Frontal cortex (tissue), 4 donors: Measurements from ENCODE around the gene CDK16. TPM values are rescaled to one million over a fixed set of nuclear protein-coding genes. Genes with fewer than 3 reads are reported as not detected.

ENCODE experiments used
- DNase-seq, 2 donors: peaks; one replicate each; pipeline ENCODE4 v3.0.0; 2012; ENCODE audit warnings: low spot score in 2 of 2
- FAIRE-seq: peaks from 2 replicates; lab custom pipeline; 2012; peaks lifted over from hg19 to GRCh38; lab: Jason Lieb, UNC
- total RNA-seq: library from RNA; depleted of rRNA; stranded (reverse); fragments of >200 nt; gene quantifications from one replicate; pipeline ENCODE4 v1.2.3, GENCODE V29; 2014
- donor health status: control.
- donor health status: control.
- donor health status: control.

The CDK16 gene
- total RNA-seq, 1 donor from 2014 or later, result 66.4 TPM

GRCh38 chrX:47224266-47224895 lies 5.9 kb downstream of the CDK16 start:
- no peak for FAIRE-seq
- no peak for DNase-seq

GRCh38 chrX:47224896-47225290 lies 6.4 kb downstream of the CDK16 start:
- DNase-seq (no peak), FAIRE-seq (no peak)

GRCh38 chrX:47226071-47226470 lies 7.6 kb downstream of the CDK16 start:
- DNase-seq (no peak), FAIRE-seq (no peak)

GRCh38 chrX:47226531-47227333 lies 8.3 kb downstream of the CDK16 start:
- DNase-seq (no peak), FAIRE-seq (no peak)

GRCh38 chrX:47227334-47227583 lies 8.8 kb downstream of the CDK16 start:
- no peak for DNase-seq
- no peak for FAIRE-seq

GRCh38 chrX:47228550-47229270 lies 10.2 kb downstream of the CDK16 start:
- no peak for DNase-seq
- no peak for FAIRE-seq

- DNase-seq, result no peak
- no peak for FAIRE-seq
These were observed 10.9 kb downstream of the CDK16 start for GRCh38 chrX:47229427-47229826.

- no peak for FAIRE-seq
These were observed 11.8 kb downstream of the CDK16 start for GRCh38 chrX:47230136-47230868.

GRCh38 chrX:47231167-47231566 lies 12.7 kb downstream of the CDK16 start:
- no peak for DNase-seq
- FAIRE-seq, result no peak

More at GRCh38 chrX:47230136-47230868, 11.8 kb downstream of the CDK16 start:
- no peak for DNase-seq

GRCh38 chrX:47232197-47232802 lies 13.8 kb downstream of the CDK16 start:
- no peak for DNase-seq
- FAIRE-seq, result no peak

GRCh38 chrX:47232803-47233332 lies 14.4 kb downstream of the CDK16 start, which contains the start of gene USP11:
TSS of gene USP11 (plus strand) at chrX:47233009. CDS start at chrX:47233044, 35 bp downstream.
- DNase-seq (no peak), FAIRE-seq (no peak)

GRCh38 chrX:47233333-47234113 lies 15.0 kb downstream of the CDK16 start:
- peak; percentile 87 to 88 for DNase-seq
- no peak for FAIRE-seq

- FAIRE-seq (no peak), DNase-seq (no peak)
These were observed 16.1 kb downstream of the CDK16 start for GRCh38 chrX:47234583-47234982.

GRCh38 chrX:47235691-47236103 lies 17.2 kb downstream of the CDK16 start:
- FAIRE-seq (no peak), DNase-seq (no peak)

GRCh38 chrX:47239199-47239598 lies 20.7 kb downstream of the CDK16 start:
- no peak for FAIRE-seq
- no peak for DNase-seq

- FAIRE-seq (no peak), DNase-seq (no peak)
These were observed 21.5 kb downstream of the CDK16 start for GRCh38 chrX:47239898-47240545.

GRCh38 chrX:47240619-47241018 lies 22.1 kb downstream of the CDK16 start:
- FAIRE-seq (no peak), DNase-seq (no peak)

- DNase-seq (no peak), FAIRE-seq (no peak)
These were observed 22.9 kb downstream of the CDK16 start for GRCh38 chrX:47241201-47242011.
